HepG2 (cell line): ENCODE data around the gene P2RX7. TPM values are rescaled to one million over a fixed set of nuclear protein-coding genes. Genes with fewer than 3 reads are reported as not detected.

Experiments
- ATAC-seq: fragments of 200-7000 bp; cut with Tn5 transposase; 3 replicates; pipeline ENCODE4 v1.9.1; 2020; ENCODE audit warnings: mild to moderate bottlenecking, moderate library complexity
- BruUV-seq: library from RNA; stranded (reverse); fragments of 400-500 nt; replicated peaks from 2 replicates; lab custom pipeline; 2021; lab: Mats Ljungman, UMichigan
- CTCF ChIA-PET: fragments of 300-600 bp; formaldehyde crosslinking; extraction: SDS; loops from one replicate; lab custom pipeline; 2021; ENCODE audit warnings: low total read pairs, inconsistent platforms, low intra/inter-chr PET ratio; lab: Yijun Ruan, JAX
- POLR2A ChIA-PET: fragments of 350-600 bp; sonication (Branson Sonifier 250); formaldehyde crosslinking; loops from one replicate; lab custom pipeline; 2020; ENCODE audit warnings: antibody characterized with exemption, inconsistent platforms; lab: Yijun Ruan, JAX
- DNase-seq: peaks from one replicate; pipeline ENCODE4 v3.0.0-alpha.2; 2015; ENCODE audit warnings: low spot score
- FAIRE-seq: peaks from 3 replicates; lab custom pipeline; 2011; peaks lifted over from hg19 to GRCh38; lab: Jason Lieb, UNC
- H2AFZ ChIP-seq: one replicate; pipeline ENCODE4 v1.6.1; 2011; ENCODE audit warnings: low read length, inconsistent platforms
- H3K27ac ChIP-seq: fragments of 300-600 bp; 3 replicates; pipeline ENCODE4 v1.8.0; 2011; ENCODE audit warnings: mixed run types, mild to moderate bottlenecking, mixed read lengths, low read length, inconsistent platforms; ENCODE audit not compliant: insufficient read depth; ENCODE audit errors: extremely low read length
- H3K27me3 ChIP-seq, 2 experiments: fragments of 200-600 bp in 1 of 2; 2 replicates in 1 of 2; 3 replicates in 1 of 2; pipeline versions ENCODE4 v1.6.0 to v1.8.0; 2011; ENCODE audit warnings: low read length in 2 of 2, mild to moderate bottlenecking in 2 of 2, moderate library complexity in 2 of 2, inconsistent platforms in 1 of 2; ENCODE audit not compliant: insufficient read depth in 2 of 2, control insufficient read depth in 1 of 2
- H3K36me3 ChIP-seq, 2 experiments: fragments of 200-600 bp in 1 of 2; replicated peaks in 1 of 2; 2 replicates in 1 of 2; 3 replicates in 1 of 2; pipeline versions ENCODE4 v1.5.1 to v1.8.0; 2011; ENCODE audit warnings: low read length in 2 of 2, inconsistent platforms in 1 of 2; ENCODE audit not compliant: insufficient read depth in 2 of 2, control insufficient read depth in 1 of 2
- H3K4me1 ChIP-seq: 2 replicates; pipeline ENCODE4 v1.5.1; 2012; ENCODE audit warnings: low read length, inconsistent platforms; ENCODE audit not compliant: insufficient read depth
- H3K4me2 ChIP-seq: 2 replicates; pipeline ENCODE4 v1.6.0; 2011; ENCODE audit warnings: low read depth, low read length, inconsistent platforms
- H3K4me3 ChIP-seq, 3 experiments: fragments of 200-600 bp in 1 of 3; sonication (generic), shearing (Covaris generic) in 1 of 3; replicated peaks in 1 of 3; 2 replicates each; pipeline ENCODE4 v1.5.1; 2011 to 2016; ENCODE audit warnings: low read length in 3 of 3, inconsistent platforms in 2 of 3, low read depth in 2 of 3, mild to moderate bottlenecking in 2 of 3, control low read depth in 1 of 3, mixed read lengths in 1 of 3; ENCODE audit not compliant: insufficient read depth in 1 of 3
- H3K79me2 ChIP-seq: one replicate; pipeline ENCODE4 v1.6.1; 2011; ENCODE audit warnings: low read length, inconsistent platforms; ENCODE audit not compliant: insufficient read depth
- H3K9ac ChIP-seq: 2 replicates; pipeline ENCODE4 v1.6.0; 2011; ENCODE audit warnings: mild to moderate bottlenecking, low read depth, low read length, inconsistent platforms; ENCODE audit not compliant: insufficient read depth
- H3K9me3 ChIP-seq: 2 replicates; pipeline ENCODE4 v1.5.1; 2012; ENCODE audit warnings: mild to moderate bottlenecking, low read length
- H4K20me1 ChIP-seq: 2 replicates; pipeline ENCODE4 v1.6.0; 2011; ENCODE audit warnings: inconsistent platforms, mild to moderate bottlenecking, low read length, moderate library complexity; ENCODE audit not compliant: insufficient read depth
- HDAC2 ChIP-seq: sonication (generic); formaldehyde crosslinking; IDR thresholded peaks from 2 replicates; pipeline ENCODE4 v1.4.0; 2020; ENCODE audit warnings: missing genetic modification reagents
- MTA1 ChIP-seq: sonication (generic); formaldehyde crosslinking; IDR thresholded peaks from 2 replicates; pipeline ENCODE4 v1.4.0; 2020; ENCODE audit warnings: missing genetic modification reagents, mild to moderate bottlenecking, borderline replicate concordance
- SAP130 ChIP-seq: IDR thresholded peaks from 2 replicates; pipeline ENCODE4 v1.6.1; 2016; ENCODE audit warnings: low read depth
- SMYD3 ChIP-seq: sonication (generic); formaldehyde crosslinking; IDR thresholded peaks from 2 replicates; pipeline ENCODE4 v1.8.1; 2023; ENCODE audit warnings: mild to moderate bottlenecking, missing genetic modification reagents
- ZNF546 ChIP-seq: sonication (generic); formaldehyde crosslinking; conservative IDR thresholded peaks from 2 replicates; pipeline ENCODE4 v1.8.1; 2023; ENCODE audit warnings: mild to moderate bottlenecking, missing genetic modification reagents
- ZNF615 ChIP-seq: sonication (generic); formaldehyde crosslinking; IDR thresholded peaks from 2 replicates; pipeline ENCODE4 v1.5.0; 2020; ENCODE audit warnings: mild to moderate bottlenecking, missing genetic modification reagents, borderline replicate concordance
- ZNF670 ChIP-seq: sonication (generic); formaldehyde crosslinking; IDR thresholded peaks from 2 replicates; pipeline ENCODE4 v1.8.0; 2022; ENCODE audit warnings: mild to moderate bottlenecking, missing genetic modification reagents, borderline replicate concordance
- WGBS: methylation state at CpG from one replicate; pipeline ENCODE4 v1.1.6; 2017; ENCODE audit warnings: low lambda C conversion rate; 5-methylcytosine and 5-hydroxymethylcytosine counted together
- in situ Hi-C: cut with HindIII; loops from 2 replicates; pipeline ENCODE4 v1.10.0; 2017; ENCODE audit warnings: low pct_unique_long_range_greater_than_20kb; ENCODE audit not compliant: extremely low pct_ligation_motif_present
- intact Hi-C: fragments of 100-400 bp; cut with micrococcal nuclease; formaldehyde crosslinking; loops from one replicate; pipeline ENCODE4 v1.10.0; 2022; ENCODE audit not compliant: unreplicated experiment
- polyA plus RNA-seq, 8 experiments: library from polyadenylated mRNA; depleted of rRNA in 3 of 8; stranded (reverse) in 7 of 8; unstranded in 1 of 8; fragments of >200 nt; fragmentation: Illumina TruSeq in 4 of 8; extraction: Trizol in 4 of 8; gene quantifications; 2 replicates each; pipeline versions ENCODE4 v1.2.1 to v1.2.3, GENCODE V29; 2011 to 2016; ENCODE audit warnings: low read depth in 4 of 8, missing spikeins in 1 of 8, mixed read lengths in 1 of 8; ENCODE audit not compliant: insufficient read depth in 1 of 8
- total RNA-seq, 5 experiments: library from RNA; depleted of rRNA; stranded (reverse); fragments of >200 nt; fragmentation: Illumina TruSeq; extraction: Trizol; gene quantifications; 2 replicates each; pipeline ENCODE4 v1.2.3, GENCODE V29; 2016; ENCODE audit warnings: low read depth in 1 of 5
- TF ChIP-seq, protein P1 (sequence below): sonication (generic); formaldehyde crosslinking; IDR thresholded peaks from 2 replicates; pipeline ENCODE4 v1.5.0; 2020; ENCODE audit warnings: mild to moderate bottlenecking, low read depth, missing genetic modification reagents, borderline replicate concordance
- TF ChIP-seq, protein P2 (sequence below): sonication (generic); formaldehyde crosslinking; IDR thresholded peaks from 2 replicates; pipeline ENCODE4 v1.4.0; 2020; ENCODE audit warnings: missing genetic modification reagents
- TF ChIP-seq, protein P3 (sequence below): sonication (generic); formaldehyde crosslinking; IDR thresholded peaks from 2 replicates; pipeline ENCODE4 v1.4.0; 2020; ENCODE audit warnings: missing genetic modification reagents, borderline replicate concordance

The P2RX7 gene
- total and polyA plus RNA-seq, 2 of the 13 experiments (the other 11 are each of a cell fraction or from before 2014, with no cell fraction given) = 0.13 to 0.73 TPM

DNA sequence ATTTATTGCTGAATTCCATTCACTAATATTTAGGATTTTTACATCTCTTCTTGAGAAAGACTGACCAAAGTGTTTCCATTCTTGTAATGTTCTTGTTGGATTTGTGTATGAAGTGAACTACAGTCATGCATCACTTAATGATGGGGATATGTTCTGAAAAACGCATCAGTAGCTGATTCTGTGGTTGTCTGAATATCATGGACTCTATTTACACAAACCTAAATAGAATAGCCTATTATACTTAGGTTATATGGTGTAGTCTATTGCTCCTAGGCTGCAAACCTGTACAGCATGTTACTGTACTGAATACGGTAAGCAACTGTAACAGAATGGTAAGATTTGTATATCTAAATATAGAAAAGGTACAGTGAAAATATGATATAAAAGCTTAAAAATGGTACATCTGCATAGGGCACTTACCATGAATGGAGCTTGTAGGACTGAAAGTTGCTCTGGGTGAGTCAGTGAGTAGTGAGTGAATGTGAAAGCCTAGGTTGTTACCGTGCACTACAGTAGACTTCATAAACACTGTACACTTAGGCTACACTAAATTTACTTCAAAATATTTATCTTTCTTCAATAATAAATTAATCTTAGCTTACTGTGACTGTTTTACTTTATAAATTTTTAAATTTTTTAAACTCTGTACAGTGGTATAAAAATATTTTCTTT is 49.7 kb downstream of the P2RX7 start:
- no peaks in the 10 kb centered on the region for H3K36me3 ChIP-seq
- ChIA-PET CTCF (no interaction called here), POLR2A (no interaction called here)
- 39% methylated on average over 3 of the region's 3 CpGs for whole genome bisulfite sequencing
- peaks cover 12% of the 10 kb centered on the region for H3K4me1 ChIP-seq
- TF ChIP-seq HDAC2 (CRISPR knock-in tag) (no peak), SMYD3 (no peak)
- TF ChIP-seq, protein P1, sequence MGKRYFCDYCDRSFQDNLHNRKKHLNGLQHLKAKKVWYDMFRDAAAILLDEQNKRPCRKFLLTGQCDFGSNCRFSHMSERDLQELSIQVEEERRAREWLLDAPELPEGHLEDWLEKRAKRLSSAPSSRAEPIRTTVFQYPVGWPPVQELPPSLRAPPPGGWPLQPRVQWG (CRISPR knock-in tag) = no peak
- in situ Hi-C loops (no loop called here), intact Hi-C loops (no loop called here)
- H3K79me2 ChIP-seq = no peaks in the 10 kb centered on the region
- FAIRE-seq (no peak), ATAC-seq (no peak), DNase-seq (no peak)
- H3K4me3 ChIP-seq = no peak overlapping the region
- no peaks in the 10 kb centered on the region for H3K9me3 ChIP-seq
- H3K27me3 ChIP-seq = no peaks in the 10 kb centered on the region
- no peak overlapping the region for H2AFZ ChIP-seq
- H3K4me2 ChIP-seq = no peak overlapping the region
- BruUV-seq = no TSS peak
- no peak overlapping the region for H3K27ac ChIP-seq
- no peaks in the 10 kb centered on the region for H4K20me1 ChIP-seq
- no peak overlapping the region for H3K9ac ChIP-seq

DNA sequence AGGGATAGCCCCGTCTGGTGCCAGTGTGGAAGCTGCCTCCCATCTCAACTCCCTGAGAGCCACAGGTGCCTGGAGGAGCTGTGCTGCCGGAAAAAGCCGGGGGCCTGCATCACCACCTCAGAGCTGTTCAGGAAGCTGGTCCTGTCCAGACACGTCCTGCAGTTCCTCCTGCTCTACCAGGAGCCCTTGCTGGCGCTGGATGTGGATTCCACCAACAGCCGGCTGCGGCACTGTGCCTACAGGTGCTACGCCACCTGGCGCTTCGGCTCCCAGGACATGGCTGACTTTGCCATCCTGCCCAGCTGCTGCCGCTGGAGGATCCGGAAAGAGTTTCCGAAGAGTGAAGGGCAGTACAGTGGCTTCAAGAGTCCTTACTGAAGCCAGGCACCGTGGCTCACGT is 51.7 kb downstream of the P2RX7 start:
- in situ Hi-C loops = no loop called here
- no TSS peak for BruUV-seq
- Histone ChIP-seq H3K4me1 (peaks cover 12% of the 10 kb centered on the region), H3K79me2 (no peaks in the 10 kb centered on the region), H3K9me3 (no peaks in the 10 kb centered on the region), H4K20me1 (no peaks in the 10 kb centered on the region), H3K9ac (no peak overlapping the region), H2AFZ (no peak overlapping the region), H3K4me2 (no peak overlapping the region), H3K27ac (no peak overlapping the region), H3K4me3 (no peak overlapping the region), H3K27me3 (peaks cover 0 to 2% of the 10 kb centered on the region in 2 experiments; a peak in 1 of 5 replicates), H3K36me3 (no peaks in the 10 kb centered on the region)
- WGBS = 67% methylated on average over 3 of the region's 15 CpGs
- ChIA-PET CTCF (no interaction called here), POLR2A (no interaction called here)
- FAIRE-seq (no peak), ATAC-seq (no peak; the same call in 2 of the 3 replicates), DNase-seq (no peak)
- intact Hi-C loops = no loop called here
- TF ChIP-seq ZNF615 (CRISPR knock-in tag) (no peak), ZNF670 (CRISPR knock-in tag) (no peak), ZNF546 (CRISPR knock-in tag) (no peak), SAP130 (CRISPR knock-in tag) (no peak), MTA1 (no peak)
- TF ChIP-seq, protein P2, sequence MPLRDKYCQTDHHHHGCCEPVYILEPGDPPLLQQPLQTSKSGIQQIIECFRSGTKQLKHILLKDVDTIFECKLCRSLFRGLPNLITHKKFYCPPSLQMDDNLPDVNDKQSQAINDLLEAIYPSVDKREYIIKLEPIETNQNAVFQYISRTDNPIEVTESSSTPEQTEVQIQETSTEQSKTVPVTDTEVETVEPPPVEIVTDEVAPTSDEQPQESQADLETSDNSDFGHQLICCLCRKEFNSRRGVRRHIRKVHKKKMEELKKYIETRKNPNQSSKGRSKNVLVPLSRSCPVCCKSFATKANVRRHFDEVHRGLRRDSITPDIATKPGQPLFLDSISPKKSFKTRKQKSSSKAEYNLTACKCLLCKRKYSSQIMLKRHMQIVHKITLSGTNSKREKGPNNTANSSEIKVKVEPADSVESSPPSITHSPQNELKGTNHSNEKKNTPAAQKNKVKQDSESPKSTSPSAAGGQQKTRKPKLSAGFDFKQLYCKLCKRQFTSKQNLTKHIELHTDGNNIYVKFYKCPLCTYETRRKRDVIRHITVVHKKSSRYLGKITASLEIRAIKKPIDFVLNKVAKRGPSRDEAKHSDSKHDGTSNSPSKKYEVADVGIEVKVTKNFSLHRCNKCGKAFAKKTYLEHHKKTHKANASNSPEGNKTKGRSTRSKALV (CRISPR knock-in tag) = no peak
- TF ChIP-seq, protein P3, sequence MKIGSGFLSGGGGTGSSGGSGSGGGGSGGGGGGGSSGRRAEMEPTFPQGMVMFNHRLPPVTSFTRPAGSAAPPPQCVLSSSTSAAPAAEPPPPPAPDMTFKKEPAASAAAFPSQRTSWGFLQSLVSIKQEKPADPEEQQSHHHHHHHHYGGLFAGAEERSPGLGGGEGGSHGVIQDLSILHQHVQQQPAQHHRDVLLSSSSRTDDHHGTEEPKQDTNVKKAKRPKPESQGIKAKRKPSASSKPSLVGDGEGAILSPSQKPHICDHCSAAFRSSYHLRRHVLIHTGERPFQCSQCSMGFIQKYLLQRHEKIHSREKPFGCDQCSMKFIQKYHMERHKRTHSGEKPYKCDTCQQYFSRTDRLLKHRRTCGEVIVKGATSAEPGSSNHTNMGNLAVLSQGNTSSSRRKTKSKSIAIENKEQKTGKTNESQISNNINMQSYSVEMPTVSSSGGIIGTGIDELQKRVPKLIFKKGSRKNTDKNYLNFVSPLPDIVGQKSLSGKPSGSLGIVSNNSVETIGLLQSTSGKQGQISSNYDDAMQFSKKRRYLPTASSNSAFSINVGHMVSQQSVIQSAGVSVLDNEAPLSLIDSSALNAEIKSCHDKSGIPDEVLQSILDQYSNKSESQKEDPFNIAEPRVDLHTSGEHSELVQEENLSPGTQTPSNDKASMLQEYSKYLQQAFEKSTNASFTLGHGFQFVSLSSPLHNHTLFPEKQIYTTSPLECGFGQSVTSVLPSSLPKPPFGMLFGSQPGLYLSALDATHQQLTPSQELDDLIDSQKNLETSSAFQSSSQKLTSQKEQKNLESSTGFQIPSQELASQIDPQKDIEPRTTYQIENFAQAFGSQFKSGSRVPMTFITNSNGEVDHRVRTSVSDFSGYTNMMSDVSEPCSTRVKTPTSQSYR = no peak
